Body of pancreas (tissue), 4 donors: Measurements from ENCODE around the gene OR1S2.

Experiments used
- POLR2A ChIP-seq, 3 donors: fragments of 450-650 bp; IDR thresholded peaks; one replicate each; pipeline ENCODE4 v1.6.1; 2016; ENCODE audit warnings: antibody characterized with exemption in 3 of 3, mild to moderate bottlenecking in 2 of 3
- TF ChIP-seq, protein P1 (sequence below), 7 experiments: fragments of 450-650 bp in 4 of 7; fragments of 200-600 bp in 3 of 7; sonication (generic) in 3 of 7; IDR thresholded peaks; one replicate each; pipeline ENCODE4 v1.5.1; 2016 to 2019; ENCODE audit warnings: antibody characterized with exemption in 7 of 7

DNA sequence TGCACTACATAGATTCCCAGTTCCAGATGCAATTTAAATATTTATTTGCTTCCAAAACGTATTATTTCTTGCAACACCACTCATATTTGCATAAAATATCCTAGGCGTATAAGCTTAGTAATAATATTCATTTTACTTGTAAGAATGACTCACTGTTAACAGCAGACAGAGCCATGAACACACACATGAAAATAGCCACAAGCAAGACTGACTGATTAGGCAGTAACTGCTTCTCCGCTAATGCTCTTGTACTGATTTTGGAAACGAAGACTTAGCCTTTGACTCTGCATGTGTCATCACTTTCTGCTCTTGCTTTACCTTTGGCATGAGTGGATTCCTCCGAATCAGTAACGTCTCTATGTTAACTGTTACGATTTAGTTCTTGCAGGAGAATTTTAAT is 18.8 kb upstream of the OR1S2 start:
- TF ChIP-seq, protein P1, sequence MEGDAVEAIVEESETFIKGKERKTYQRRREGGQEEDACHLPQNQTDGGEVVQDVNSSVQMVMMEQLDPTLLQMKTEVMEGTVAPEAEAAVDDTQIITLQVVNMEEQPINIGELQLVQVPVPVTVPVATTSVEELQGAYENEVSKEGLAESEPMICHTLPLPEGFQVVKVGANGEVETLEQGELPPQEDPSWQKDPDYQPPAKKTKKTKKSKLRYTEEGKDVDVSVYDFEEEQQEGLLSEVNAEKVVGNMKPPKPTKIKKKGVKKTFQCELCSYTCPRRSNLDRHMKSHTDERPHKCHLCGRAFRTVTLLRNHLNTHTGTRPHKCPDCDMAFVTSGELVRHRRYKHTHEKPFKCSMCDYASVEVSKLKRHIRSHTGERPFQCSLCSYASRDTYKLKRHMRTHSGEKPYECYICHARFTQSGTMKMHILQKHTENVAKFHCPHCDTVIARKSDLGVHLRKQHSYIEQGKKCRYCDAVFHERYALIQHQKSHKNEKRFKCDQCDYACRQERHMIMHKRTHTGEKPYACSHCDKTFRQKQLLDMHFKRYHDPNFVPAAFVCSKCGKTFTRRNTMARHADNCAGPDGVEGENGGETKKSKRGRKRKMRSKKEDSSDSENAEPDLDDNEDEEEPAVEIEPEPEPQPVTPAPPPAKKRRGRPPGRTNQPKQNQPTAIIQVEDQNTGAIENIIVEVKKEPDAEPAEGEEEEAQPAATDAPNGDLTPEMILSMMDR (IDR thresholded peaks at IDR 0.05) = no peak
- TF ChIP-seq POLR2A (IDR thresholded peaks at IDR 0.05) = no peak
